GM19455 (cell line): ENCODE results near the gene JPH2.

Experiments used
- ATAC-seq: cut with Tn5 transposase; IDR thresholded peaks from one replicate; pipeline ENCODE4 v1.9.1; 2021; ENCODE audit not compliant: unreplicated experiment

The JPH2 gene

DNA sequence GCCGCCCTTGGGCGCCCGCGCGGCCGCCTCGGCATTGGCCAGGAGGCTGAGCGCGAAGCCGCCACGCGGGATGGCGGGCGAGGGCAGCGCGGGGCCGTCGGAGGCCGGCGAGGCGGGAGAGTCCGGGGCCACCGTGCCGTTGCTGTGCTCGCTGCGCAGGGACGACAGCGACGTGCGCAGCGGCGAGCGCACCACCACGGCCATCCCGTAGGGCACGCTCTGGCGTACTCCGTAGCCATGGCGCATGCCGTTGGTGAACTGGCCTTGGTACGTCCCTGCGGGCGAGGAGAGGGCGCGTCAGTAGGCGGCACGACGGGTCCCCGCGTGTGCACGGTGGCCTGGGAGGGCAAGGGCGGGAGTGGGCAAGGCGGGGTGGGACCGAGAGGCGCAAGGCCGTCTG lies 26.9 kb downstream of the JPH2 start:
- ATAC-seq, result no peak

GRCh38 chr20:44159711-44160110 lies 27.3 kb downstream of the JPH2 start:
- ATAC-seq, result no peak

DNA sequence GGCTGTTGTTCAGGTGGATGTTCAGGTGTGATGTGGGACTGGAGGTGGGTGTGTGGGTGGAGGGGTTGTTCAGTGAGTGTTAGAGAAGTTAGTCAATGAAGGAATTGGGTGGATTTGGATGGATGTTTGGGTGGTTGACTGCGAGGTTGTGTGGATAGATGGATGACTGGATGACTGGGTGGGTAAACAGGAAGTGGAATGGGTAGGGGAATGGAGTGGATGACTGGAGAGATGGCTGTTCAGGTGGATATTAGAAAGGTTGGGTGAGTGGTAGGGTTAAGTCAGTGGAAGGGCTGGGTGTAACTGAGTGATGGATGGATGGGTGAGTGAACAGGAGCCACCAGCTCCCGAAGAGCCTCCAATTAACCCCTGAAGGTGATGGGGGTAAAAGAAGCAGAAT lies 27.9 kb downstream of the JPH2 start:
- ATAC-seq, result no peak

DNA sequence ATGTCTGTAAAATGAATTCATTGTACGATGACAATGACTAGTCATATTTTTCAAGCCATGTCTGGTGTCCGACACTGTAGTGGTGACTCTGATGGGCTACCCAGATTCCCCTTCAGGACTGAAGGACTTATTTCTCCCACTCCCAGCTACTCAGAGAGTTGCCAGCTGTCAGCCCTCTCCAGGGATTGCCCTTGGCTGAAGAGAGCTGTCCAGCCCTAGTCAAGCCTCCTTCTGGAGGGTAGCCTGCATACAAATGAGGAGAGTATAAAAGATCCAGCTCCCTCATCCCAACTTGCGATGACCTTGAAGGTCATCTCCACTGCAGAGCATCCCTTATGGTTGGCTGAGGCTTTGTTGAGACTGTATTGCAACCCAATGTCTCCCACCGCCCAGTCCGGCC lies 29.9 kb downstream of the JPH2 start:
- no peak for ATAC-seq

- ATAC-seq, result no peak
These were observed 32.4 kb downstream of the JPH2 start for GRCh38 chr20:44154521-44155001.

DNA sequence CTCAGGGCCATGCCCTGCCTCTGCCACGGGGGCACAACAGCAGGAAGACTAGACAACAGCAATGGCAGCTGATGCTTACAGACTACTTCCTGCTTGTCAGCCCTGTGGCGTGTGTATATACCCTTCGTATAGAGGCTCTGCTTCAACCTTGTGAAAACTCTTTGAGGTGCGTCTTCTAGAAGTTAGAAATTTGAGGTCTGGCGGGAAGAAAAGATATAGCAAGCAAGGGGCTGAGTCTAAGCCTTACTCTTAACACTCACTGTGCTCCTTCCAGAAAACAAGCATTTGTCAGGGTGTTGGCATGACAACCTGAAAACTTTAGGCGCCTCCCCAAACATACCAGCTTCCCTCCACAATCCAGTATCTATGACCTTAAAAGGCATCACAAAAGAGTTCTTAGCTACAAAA lies 33.3 kb downstream of the JPH2 start:
- ATAC-seq, result no peak

- ATAC-seq, result no peak
These were observed 35.2 kb downstream of the JPH2 start for GRCh38 chr20:44151621-44152416.

GRCh38 chr20:44146272-44146671 lies 40.7 kb downstream of the JPH2 start:
- no peak for ATAC-seq

DNA sequence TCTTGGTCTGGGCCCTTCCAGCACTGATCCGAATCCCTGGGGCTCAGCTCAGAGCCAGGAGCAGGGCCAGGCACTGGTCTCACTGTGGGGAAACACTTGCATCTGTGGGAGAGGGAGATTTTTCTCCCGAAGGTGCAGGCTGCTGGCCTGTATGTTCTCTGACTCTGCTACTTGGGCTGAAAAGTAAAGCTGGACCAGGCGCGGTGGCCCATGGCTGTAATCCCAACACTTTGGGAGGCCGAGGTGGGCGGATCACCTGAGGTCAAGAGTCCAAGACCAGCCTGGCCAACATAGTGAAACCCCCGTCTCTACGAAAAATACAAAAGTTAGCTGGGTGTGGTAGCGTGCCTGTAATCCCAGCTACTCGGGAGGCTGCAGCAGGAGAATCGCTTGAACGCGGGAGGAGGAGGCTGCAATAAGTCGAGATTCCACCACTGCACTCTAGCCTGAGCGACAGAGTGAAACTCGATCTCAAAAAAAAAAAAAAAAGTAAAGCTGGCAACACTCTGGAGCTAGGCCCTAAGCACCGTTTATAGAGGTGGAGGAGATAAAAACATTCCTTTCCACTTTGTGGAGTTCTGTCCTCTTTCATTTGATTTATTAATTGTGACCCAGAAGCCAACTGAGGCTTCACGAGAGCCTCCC lies 41.7 kb downstream of the JPH2 start:
- no peak for ATAC-seq

DNA sequence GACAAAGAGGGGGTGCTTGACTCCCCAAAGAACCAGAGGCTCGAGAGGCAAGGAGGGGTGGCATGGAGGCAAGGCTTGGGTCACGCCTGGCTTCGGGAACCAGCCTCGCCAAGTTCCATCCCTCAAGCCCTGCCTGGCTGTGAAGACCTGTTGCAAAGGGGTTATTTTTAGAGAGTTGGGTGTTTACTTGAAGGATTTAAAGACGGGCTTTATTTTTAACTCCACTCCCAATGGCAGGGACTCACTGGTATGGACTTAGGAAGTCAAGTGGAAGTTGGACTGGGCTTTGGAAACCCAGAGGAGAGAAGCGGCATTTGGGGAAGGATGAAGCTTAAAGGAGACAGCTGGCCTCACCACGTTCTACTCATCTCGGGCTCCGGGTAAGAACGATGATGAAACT lies 43.1 kb downstream of the JPH2 start:
- no peak for ATAC-seq

DNA sequence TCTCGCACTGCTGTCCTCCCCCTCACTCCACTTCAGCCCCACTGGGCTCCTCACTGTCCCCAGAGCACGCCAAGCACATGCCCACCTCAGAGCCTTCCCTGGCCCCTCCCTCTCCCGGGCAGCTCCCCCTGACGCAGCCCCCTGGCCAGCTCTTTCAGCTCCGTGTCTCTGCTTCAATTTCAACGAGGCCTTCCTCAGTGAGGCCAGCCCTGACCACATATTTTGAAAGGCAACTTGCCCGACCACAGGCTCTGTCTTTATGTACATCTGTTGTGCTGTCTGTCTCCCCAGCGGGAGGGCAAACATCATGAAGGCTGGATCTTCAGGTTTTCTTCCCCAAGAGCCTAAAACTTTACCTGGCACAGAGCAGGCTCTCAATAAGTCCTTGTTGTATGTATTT lies 44.6 kb downstream of the JPH2 start:
- ATAC-seq, result no peak

GRCh38 chr20:44141873-44142272 lies 45.1 kb downstream of the JPH2 start:
- ATAC-seq, result no peak

DNA sequence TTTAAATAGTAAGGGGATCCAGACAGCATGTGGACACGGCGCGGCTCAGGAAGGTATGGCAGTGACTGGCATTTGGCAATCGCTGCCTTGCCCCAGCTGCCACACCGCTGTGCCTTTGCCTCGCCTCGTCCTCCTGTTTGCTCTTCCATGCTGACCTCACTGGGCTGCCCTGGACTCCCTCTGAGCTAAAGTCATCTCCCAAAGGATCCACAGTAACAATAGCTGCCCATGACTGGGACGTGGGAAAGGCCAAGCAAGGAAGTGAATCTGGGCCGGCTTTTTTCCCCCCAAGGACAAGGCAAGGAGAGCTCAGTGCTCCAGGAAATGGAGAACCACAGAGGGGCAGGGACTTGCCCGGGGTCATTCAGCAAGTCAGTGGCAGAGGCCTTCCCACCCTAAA lies 48.1 kb downstream of the JPH2 start:
- ATAC-seq, result no peak

DNA sequence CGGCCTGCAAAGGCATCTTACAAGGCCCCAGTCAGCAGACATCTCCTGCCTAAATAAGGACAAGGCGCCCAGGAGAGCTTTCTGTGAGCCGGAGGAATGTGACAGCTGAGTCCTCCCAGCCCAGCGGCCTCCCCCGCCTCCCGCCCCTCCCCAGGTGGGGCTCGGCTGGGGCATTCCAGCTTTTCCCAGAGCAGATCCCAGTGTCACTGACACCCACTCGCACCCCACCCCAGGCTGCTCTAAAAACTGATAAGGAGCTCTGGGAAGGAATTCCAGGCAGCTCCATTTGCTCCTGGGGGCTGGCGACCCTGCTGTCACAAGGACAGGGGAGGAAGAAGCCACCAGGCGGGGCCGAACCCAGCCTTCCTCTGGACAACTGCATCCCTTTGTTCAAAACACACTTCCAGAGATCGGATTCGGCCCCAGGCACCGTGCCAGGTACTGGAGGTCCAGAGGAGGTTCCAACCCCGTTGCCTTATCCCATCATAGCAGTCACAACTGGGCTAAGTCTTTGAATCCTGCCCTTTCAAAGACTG lies 49.7 kb downstream of the JPH2 start:
- no peak for ATAC-seq

- ATAC-seq, result no peak
These were observed 50.3 kb downstream of the JPH2 start for GRCh38 chr20:44136579-44137265.

GRCh38 chr20:44135417-44136204 lies 51.4 kb downstream of the JPH2 start:
- no peak for ATAC-seq

GRCh38 chr20:44135012-44135412 lies 52.0 kb downstream of the JPH2 start:
- ATAC-seq, result no peak

- ATAC-seq, result no peak
These were observed 53.6 kb downstream of the JPH2 start for GRCh38 chr20:44133424-44133823.

DNA sequence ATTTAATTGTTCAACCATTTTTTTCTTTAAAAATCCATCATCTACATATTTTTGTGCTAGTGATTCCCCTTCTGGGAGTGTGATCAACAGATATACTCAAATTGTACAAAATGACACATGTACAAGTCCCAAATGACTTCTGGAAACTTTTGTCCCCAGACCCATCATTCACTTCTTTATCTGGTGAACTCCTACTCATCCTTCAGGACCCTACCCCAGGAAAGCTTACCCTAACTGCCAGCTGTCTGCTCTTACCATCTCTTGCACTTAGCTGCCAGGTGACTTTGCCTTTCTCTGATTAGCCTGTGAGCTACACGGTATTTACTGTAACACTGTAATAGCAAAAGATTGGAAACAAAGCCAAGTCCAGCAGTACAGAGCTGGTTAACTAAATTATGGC lies 55.3 kb downstream of the JPH2 start:
- no peak for ATAC-seq

GRCh38 chr20:44129911-44130718 lies 56.9 kb downstream of the JPH2 start:
- no peak for ATAC-seq
